HCT116 (cell line): ENCODE results near the gene TEN1. TPM values are rescaled to one million over a fixed set of nuclear protein-coding genes. Genes with fewer than 3 reads are reported as not detected.

Experiments used
- ATAC-seq: fragments of 200-7000 bp; cut with Tn5 transposase; 2 replicates; pipeline ENCODE4 v1.9.1; 2020; ENCODE audit warnings: mild to moderate bottlenecking, moderate library complexity
- BruUV-seq: library from RNA; stranded (reverse); fragments of 400-500 nt; replicated peaks from 2 replicates; lab custom pipeline; 2021; lab: Mats Ljungman, UMichigan
- CTCF ChIA-PET: fragments of 300-600 bp; sonication (Branson Sonifier 250); formaldehyde crosslinking; loops from one replicate; lab custom pipeline; 2021; ENCODE audit warnings: antibody characterized with exemption; lab: Charles Lee
- POLR2A ChIA-PET: fragments of 300-600, 350-600 bp; sonication (Branson Sonifier 250); formaldehyde crosslinking; loops from one replicate; lab custom pipeline; 2021; ENCODE audit warnings: antibody characterized with exemption; lab: Charles Lee
- RAD21 ChIA-PET, 2 experiments: fragments of 300-600 bp; sonication (Branson Sonifier 250); formaldehyde crosslinking; loops; one replicate each; lab custom pipeline; 2023; ENCODE audit warnings: low total read pairs in 2 of 2; ENCODE audit not compliant: uncharacterized antibody in 2 of 2, unreplicated experiment in 2 of 2, low non-redundant PET in 1 of 2; lab: Charles Lee
- DNase-seq: peaks from one replicate; pipeline ENCODE4 v3.0.0-alpha.2; 2010; ENCODE audit warnings: low read depth, low spot score
- H2AFZ ChIP-seq: fragments of 200-600 bp; shearing (Covaris generic), sonication (generic); 2 replicates; pipeline ENCODE4 v1.6.1; 2017; ENCODE audit warnings: low read depth, mixed run types, mixed read lengths, antibody characterized with exemption, low read length; ENCODE audit not compliant: poor library complexity, severe bottlenecking
- H3K27ac ChIP-seq: 2 replicates; pipeline ENCODE4 v1.5.1; 2012; ENCODE audit warnings: low read depth, low read length
- H3K27me3 ChIP-seq: fragments of 200-600 bp; sonication (generic); 2 replicates; pipeline ENCODE4 v1.6.1; 2016; ENCODE audit warnings: mixed run types, low read length, mixed read lengths; ENCODE audit not compliant: insufficient read depth
- H3K36me3 ChIP-seq, 2 experiments: fragments of 200-500 bp in 1 of 2; fragments of 200-600 bp in 1 of 2; sonication (Bioruptor generic) in 1 of 2; sonication (generic) in 1 of 2; 2 replicates each; pipeline versions ENCODE4 v1.5.1 to v1.6.1; 2014 to 2016; ENCODE audit warnings: low read length in 2 of 2, inconsistent platforms in 1 of 2, mixed read lengths in 1 of 2, mixed run types in 1 of 2; ENCODE audit not compliant: insufficient read depth in 2 of 2, control insufficient read depth in 1 of 2
- H3K4me1 ChIP-seq, 2 experiments: fragments of 200-600 bp in 1 of 2; sonication (generic) in 1 of 2; 2 replicates each; pipeline versions ENCODE4 v1.5.1 to v1.6.1; 2012 to 2017; ENCODE audit warnings: low read length in 2 of 2, inconsistent platforms in 1 of 2, mild to moderate bottlenecking in 1 of 2, mixed read lengths in 1 of 2, mixed run types in 1 of 2, moderate library complexity in 1 of 2; ENCODE audit not compliant: insufficient read depth in 2 of 2, control insufficient read depth in 1 of 2
- H3K4me2 ChIP-seq: fragments of 200-600 bp; sonication (generic); 2 replicates; pipeline ENCODE4 v1.6.1; 2017; ENCODE audit warnings: mixed run types, low read length, mixed read lengths
- H3K4me3 ChIP-seq, 2 experiments: fragments of 200-600 bp in 1 of 2; sonication (generic) in 1 of 2; replicated peaks in 1 of 2; 2 replicates each; pipeline ENCODE4 v1.5.1; 2011 to 2016; ENCODE audit warnings: low read length in 2 of 2, control low read depth in 1 of 2, low read depth in 1 of 2, mild to moderate bottlenecking in 1 of 2, mixed read lengths in 1 of 2, mixed run types in 1 of 2
- H3K79me2 ChIP-seq: fragments of 200-600 bp; sonication (generic); 2 replicates; pipeline ENCODE4 v1.6.1; 2017; ENCODE audit warnings: mild to moderate bottlenecking, mixed run types, low read length, moderate library complexity, mixed read lengths; ENCODE audit not compliant: insufficient read depth
- H3K9ac ChIP-seq: fragments of 200-600 bp; sonication (generic); 2 replicates; pipeline ENCODE4 v1.6.1; 2016; ENCODE audit warnings: low read length, mixed read lengths
- H3K9me2 ChIP-seq: fragments of 200-600 bp; sonication (generic), shearing (Covaris generic); 2 replicates; pipeline ENCODE4 v1.6.1; 2017; ENCODE audit warnings: mixed run types, mild to moderate bottlenecking, moderate library complexity; ENCODE audit not compliant: insufficient read depth
- H3K9me3 ChIP-seq, 2 experiments: fragments of 200-500 bp in 1 of 2; fragments of 200-600 bp in 1 of 2; sonication (Bioruptor generic) in 1 of 2; sonication (generic) in 1 of 2; 2 replicates each; pipeline ENCODE4 v1.6.1; 2014 to 2017; ENCODE audit warnings: low read length in 2 of 2, mixed read lengths in 2 of 2, inconsistent platforms in 1 of 2, low read depth in 1 of 2, mild to moderate bottlenecking in 1 of 2, mixed run types in 1 of 2, moderate library complexity in 1 of 2; ENCODE audit not compliant: control insufficient read depth in 1 of 2, insufficient read depth in 1 of 2
- H4K20me1 ChIP-seq: fragments of 200-600 bp; sonication (generic), shearing (Covaris generic); 2 replicates; pipeline ENCODE4 v1.6.1; 2017; ENCODE audit warnings: mixed run types, mild to moderate bottlenecking, moderate library complexity; ENCODE audit not compliant: insufficient read depth
- CBX3 ChIP-seq: IDR thresholded peaks from 2 replicates; pipeline ENCODE4 v1.6.1; 2012; ENCODE audit warnings: low read depth
- EGR1 ChIP-seq: IDR thresholded peaks from 2 replicates; pipeline ENCODE4 v1.6.1; 2012; ENCODE audit warnings: low read depth
- ELF1 ChIP-seq: IDR thresholded peaks from 2 replicates; pipeline ENCODE4 v1.6.1; 2012; ENCODE audit warnings: low read depth, borderline replicate concordance
- FOSL1 ChIP-seq: IDR thresholded peaks from 2 replicates; pipeline ENCODE4 v1.6.1; 2012; ENCODE audit warnings: low read depth
- POLR2A ChIP-seq: IDR thresholded peaks from 2 replicates; pipeline ENCODE4 v1.7.0; 2011; ENCODE audit warnings: borderline replicate concordance; ENCODE audit not compliant: insufficient read depth, insufficient read length; ENCODE audit errors: extremely low read depth
- POLR2AphosphoS5 ChIP-seq: IDR thresholded peaks from 2 replicates; pipeline ENCODE4 v1.6.1; 2011; ENCODE audit warnings: mild to moderate bottlenecking, low read depth, low read length, moderate library complexity
- SRF ChIP-seq: IDR thresholded peaks from 2 replicates; pipeline ENCODE4 v1.6.1; 2012; ENCODE audit warnings: low read depth
- ZNF274 ChIP-seq: fragments of 200-500 bp; sonication (Bioruptor generic); IDR thresholded peaks from 2 replicates; pipeline ENCODE4 v1.6.1; 2014; ENCODE audit warnings: mild to moderate bottlenecking, low read depth, low read length, inconsistent platforms
- intact Hi-C: fragments of 100-400 bp; cut with micrococcal nuclease; formaldehyde crosslinking; loops from 2 replicates; pipeline ENCODE4 v1.10.0; 2022
- total RNA-seq: library from RNA; stranded (reverse); gene quantifications from one replicate; pipeline ENCODE4 v1.2.1, GENCODE V29; 2021; ENCODE audit not compliant: unreplicated experiment
- TF ChIP-seq, protein P1 (sequence below): IDR thresholded peaks from 2 replicates; pipeline ENCODE4 v1.6.1; 2011; ENCODE audit warnings: mild to moderate bottlenecking, low read length, moderate library complexity; ENCODE audit not compliant: insufficient replicate concordance; ENCODE audit errors: extremely low read depth
- TF ChIP-seq, protein P2 (sequence below): IDR thresholded peaks from 2 replicates; pipeline ENCODE4 v1.6.1; 2012; ENCODE audit warnings: low read depth
- TF ChIP-seq, protein P3 (sequence below), 3 experiments: fragments of 200-600 bp in 1 of 3; sonication (generic) in 1 of 3; IDR thresholded peaks in 2 of 3; conservative IDR thresholded peaks in 1 of 3; 2 replicates each; pipeline ENCODE4 v1.5.1; 2012 to 2017; ENCODE audit warnings: low read depth in 2 of 3, low read length in 2 of 3, antibody characterized with exemption in 1 of 3, borderline replicate concordance in 1 of 3, control low read depth in 1 of 3, mild to moderate bottlenecking in 1 of 3, mixed read lengths in 1 of 3, mixed run types in 1 of 3, moderate library complexity in 1 of 3; ENCODE audit not compliant: insufficient read depth in 1 of 3
- TF ChIP-seq, protein P4 (sequence below): IDR thresholded peaks from 2 replicates; pipeline ENCODE4 v1.6.1; 2012
- TF ChIP-seq, protein P5 (sequence below): IDR thresholded peaks from 2 replicates; pipeline ENCODE4 v1.6.1; 2012

TEN1 gene
- total RNA-seq, 1 experiment from 2014 or later, result 18.5 TPM

DNA sequence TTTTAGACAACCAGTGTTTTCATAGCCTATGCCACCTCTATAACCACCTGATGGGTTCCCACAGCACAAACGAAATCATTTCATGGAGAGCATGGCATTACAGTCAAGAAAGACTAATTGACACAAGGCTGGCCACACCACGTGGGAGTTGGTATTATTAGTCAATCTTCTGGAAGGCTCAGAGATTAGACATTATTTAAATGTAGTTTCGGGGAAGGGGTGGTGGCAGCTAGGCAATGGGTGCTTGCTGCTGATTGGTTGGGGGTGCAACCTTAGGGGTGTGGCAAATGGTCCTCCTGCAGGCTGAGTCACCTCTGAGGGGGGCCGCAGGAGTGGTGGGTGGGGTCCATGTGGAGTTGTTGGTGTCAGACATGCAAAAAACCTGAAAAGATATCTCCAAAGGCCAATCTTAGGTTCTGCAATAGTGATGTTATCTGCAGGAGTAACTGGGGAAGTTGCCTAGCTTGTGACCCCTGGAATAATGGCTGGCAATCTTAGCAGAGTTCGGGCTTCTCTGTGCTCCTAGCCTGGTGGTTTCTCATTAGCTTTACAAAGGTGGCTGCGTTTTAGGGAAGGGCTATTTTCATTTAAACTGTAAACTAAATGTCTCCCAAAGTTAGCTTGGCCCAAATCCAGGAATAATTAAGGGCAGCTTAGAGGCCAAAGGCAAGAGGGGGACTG lies 4.6 kb downstream of the TEN1 start (continued):
- TF ChIP-seq, protein P1, sequence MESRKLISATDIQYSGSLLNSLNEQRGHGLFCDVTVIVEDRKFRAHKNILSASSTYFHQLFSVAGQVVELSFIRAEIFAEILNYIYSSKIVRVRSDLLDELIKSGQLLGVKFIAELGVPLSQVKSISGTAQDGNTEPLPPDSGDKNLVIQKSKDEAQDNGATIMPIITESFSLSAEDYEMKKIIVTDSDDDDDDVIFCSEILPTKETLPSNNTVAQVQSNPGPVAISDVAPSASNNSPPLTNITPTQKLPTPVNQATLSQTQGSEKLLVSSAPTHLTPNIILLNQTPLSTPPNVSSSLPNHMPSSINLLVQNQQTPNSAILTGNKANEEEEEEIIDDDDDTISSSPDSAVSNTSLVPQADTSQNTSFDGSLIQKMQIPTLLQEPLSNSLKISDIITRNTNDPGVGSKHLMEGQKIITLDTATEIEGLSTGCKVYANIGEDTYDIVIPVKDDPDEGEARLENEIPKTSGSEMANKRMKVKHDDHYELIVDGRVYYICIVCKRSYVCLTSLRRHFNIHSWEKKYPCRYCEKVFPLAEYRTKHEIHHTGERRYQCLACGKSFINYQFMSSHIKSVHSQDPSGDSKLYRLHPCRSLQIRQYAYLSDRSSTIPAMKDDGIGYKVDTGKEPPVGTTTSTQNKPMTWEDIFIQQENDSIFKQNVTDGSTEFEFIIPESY, result no peak

DNA sequence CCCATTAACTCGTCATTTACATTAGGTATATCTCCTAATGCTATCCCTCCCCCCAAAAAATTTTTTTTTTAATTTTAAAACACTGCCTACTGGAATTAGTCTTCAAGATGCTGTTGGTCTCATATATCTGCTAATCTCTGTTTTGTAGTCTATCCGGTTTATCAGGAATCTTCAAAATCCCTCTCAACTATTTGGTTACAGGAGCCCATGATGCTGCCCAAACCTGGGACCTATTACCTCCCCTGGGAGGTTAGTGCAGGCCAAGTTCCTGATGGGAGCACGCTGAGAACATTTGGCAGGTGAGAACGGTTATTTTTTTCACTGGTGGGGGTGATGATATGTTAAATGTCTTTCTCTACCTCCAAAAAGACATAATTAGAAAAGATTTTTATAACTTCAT lies 6.9 kb downstream of the TEN1 start:
- Histone ChIP-seq H3K4me2 (no peak overlapping the region), H3K9me2 (no peaks in the 10 kb centered on the region), H4K20me1 (no peaks in the 10 kb centered on the region), H3K4me1 (peaks cover 6 to 20% of the 10 kb centered on the region in 2 experiments; a peak in 3 of 4 replicates), H3K36me3 (no peaks in the 10 kb centered on the region), H3K27me3 (no peaks in the 10 kb centered on the region), H3K27ac (no peak overlapping the region), H3K4me3 (no peak overlapping the region), H3K9me3 (no peaks in the 10 kb centered on the region), H3K79me2 (no peaks in the 10 kb centered on the region), H2AFZ (no peak overlapping the region), H3K9ac (no peak overlapping the region)
- CTCF ChIA-PET, result no interaction called here
- intact Hi-C loops, result no loop called here
- TF ChIP-seq POLR2AphosphoS5 (no peak), FOSL1 (no peak), SRF (no peak), CBX3 (no peak), ZNF274 (no peak), EGR1 (no peak), ELF1 (no peak), POLR2A (no peak)
- TF ChIP-seq, protein P2, sequence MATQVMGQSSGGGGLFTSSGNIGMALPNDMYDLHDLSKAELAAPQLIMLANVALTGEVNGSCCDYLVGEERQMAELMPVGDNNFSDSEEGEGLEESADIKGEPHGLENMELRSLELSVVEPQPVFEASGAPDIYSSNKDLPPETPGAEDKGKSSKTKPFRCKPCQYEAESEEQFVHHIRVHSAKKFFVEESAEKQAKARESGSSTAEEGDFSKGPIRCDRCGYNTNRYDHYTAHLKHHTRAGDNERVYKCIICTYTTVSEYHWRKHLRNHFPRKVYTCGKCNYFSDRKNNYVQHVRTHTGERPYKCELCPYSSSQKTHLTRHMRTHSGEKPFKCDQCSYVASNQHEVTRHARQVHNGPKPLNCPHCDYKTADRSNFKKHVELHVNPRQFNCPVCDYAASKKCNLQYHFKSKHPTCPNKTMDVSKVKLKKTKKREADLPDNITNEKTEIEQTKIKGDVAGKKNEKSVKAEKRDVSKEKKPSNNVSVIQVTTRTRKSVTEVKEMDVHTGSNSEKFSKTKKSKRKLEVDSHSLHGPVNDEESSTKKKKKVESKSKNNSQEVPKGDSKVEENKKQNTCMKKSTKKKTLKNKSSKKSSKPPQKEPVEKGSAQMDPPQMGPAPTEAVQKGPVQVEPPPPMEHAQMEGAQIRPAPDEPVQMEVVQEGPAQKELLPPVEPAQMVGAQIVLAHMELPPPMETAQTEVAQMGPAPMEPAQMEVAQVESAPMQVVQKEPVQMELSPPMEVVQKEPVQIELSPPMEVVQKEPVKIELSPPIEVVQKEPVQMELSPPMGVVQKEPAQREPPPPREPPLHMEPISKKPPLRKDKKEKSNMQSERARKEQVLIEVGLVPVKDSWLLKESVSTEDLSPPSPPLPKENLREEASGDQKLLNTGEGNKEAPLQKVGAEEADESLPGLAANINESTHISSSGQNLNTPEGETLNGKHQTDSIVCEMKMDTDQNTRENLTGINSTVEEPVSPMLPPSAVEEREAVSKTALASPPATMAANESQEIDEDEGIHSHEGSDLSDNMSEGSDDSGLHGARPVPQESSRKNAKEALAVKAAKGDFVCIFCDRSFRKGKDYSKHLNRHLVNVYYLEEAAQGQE, result no peak
- TF ChIP-seq, protein P1, result no peak
- TF ChIP-seq, protein P3, sequence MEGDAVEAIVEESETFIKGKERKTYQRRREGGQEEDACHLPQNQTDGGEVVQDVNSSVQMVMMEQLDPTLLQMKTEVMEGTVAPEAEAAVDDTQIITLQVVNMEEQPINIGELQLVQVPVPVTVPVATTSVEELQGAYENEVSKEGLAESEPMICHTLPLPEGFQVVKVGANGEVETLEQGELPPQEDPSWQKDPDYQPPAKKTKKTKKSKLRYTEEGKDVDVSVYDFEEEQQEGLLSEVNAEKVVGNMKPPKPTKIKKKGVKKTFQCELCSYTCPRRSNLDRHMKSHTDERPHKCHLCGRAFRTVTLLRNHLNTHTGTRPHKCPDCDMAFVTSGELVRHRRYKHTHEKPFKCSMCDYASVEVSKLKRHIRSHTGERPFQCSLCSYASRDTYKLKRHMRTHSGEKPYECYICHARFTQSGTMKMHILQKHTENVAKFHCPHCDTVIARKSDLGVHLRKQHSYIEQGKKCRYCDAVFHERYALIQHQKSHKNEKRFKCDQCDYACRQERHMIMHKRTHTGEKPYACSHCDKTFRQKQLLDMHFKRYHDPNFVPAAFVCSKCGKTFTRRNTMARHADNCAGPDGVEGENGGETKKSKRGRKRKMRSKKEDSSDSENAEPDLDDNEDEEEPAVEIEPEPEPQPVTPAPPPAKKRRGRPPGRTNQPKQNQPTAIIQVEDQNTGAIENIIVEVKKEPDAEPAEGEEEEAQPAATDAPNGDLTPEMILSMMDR (IDR thresholded peaks at IDR 0.05 in 2 of 3, conservative IDR thresholded peaks at IDR 0.05 in 1 of 3; ENCODE audit: borderline replicate concordance in 1 of 3, insufficient read depth in 1 of 3, low read depth in 2 of 3, low read length in 2 of 3), result no peak
- TF ChIP-seq, protein P4, sequence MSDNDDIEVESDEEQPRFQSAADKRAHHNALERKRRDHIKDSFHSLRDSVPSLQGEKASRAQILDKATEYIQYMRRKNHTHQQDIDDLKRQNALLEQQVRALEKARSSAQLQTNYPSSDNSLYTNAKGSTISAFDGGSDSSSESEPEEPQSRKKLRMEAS, result no peak
- TF ChIP-seq, protein P5, sequence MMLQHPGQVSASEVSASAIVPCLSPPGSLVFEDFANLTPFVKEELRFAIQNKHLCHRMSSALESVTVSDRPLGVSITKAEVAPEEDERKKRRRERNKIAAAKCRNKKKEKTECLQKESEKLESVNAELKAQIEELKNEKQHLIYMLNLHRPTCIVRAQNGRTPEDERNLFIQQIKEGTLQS, result no peak
- POLR2A ChIA-PET, result no interaction called here
- ATAC-seq (no peak), DNase-seq (no peak)
- RAD21 ChIA-PET, result no interaction called here
- no TSS peak for BruUV-seq
